GM12892 (cell line): ENCODE results near the gene NSRP1.

Experiments used
- DNase-seq: peaks from one replicate; pipeline ENCODE4 v3.0.0; 2011; ENCODE audit not compliant: insufficient read length
- FAIRE-seq: peaks from 2 replicates; lab custom pipeline; 2011; peaks lifted over from hg19 to GRCh38; lab: Jason Lieb, UNC
- POLR2A ChIP-seq: IDR thresholded peaks from 2 replicates; pipeline ENCODE4 v1.6.1; 2011; ENCODE audit warnings: low read depth, low read length, control low read depth
- POLR2AphosphoS5 ChIP-seq: IDR thresholded peaks from 2 replicates; pipeline ENCODE4 v1.6.1; 2011; ENCODE audit warnings: low read depth, low read length, control low read depth
- TAF1 ChIP-seq: IDR thresholded peaks from 2 replicates; pipeline ENCODE4 v1.6.1; 2011; ENCODE audit warnings: low read depth, mild to moderate bottlenecking, control low read depth, low read length, borderline replicate concordance

Gene NSRP1

DNA sequence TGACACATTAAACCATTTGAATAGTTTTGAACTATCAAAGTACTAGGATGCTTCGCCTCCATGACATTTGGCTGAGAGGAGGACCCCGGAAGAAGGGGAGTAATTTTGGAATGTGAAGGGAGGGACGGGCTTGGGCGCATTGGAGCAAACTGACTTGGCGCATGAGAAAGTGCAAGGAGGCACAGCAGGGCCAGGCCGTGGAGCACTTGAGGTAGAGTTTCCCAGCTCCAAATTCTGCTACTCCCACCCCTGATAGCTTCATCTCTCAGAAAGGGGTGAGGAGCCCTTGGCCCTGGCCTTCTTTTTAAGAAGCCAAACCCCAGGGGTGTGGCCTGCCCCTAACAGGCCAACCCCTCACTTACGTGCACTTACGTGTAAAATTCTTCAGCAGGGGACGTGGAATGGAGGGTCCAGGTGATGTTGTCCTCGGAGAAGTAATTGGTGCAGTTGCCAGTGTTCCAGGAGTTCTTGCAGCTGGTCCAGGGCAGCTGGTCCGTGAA lies 101.2 kb downstream of the NSRP1 start:
- FAIRE-seq (no peak), DNase-seq (no peak)
- no peak for TF ChIP-seq POLR2AphosphoS5
- no peak for TF ChIP-seq TAF1
- no peak for TF ChIP-seq POLR2A

GRCh38 chr17:30218799-30219198 lies 102.2 kb downstream of the NSRP1 start:
- DNase-seq (no peak), FAIRE-seq (peak; percentile 89)
- TF ChIP-seq POLR2A: no peak
- no peak for TF ChIP-seq TAF1
- no peak for TF ChIP-seq POLR2AphosphoS5

- TF ChIP-seq TAF1: no peak
- no peak for TF ChIP-seq POLR2A
- no peak for TF ChIP-seq POLR2AphosphoS5
- no peak for FAIRE-seq
Observed at GRCh38 chr17:30219315-30219714, 102.7 kb downstream of the NSRP1 start.

DNA sequence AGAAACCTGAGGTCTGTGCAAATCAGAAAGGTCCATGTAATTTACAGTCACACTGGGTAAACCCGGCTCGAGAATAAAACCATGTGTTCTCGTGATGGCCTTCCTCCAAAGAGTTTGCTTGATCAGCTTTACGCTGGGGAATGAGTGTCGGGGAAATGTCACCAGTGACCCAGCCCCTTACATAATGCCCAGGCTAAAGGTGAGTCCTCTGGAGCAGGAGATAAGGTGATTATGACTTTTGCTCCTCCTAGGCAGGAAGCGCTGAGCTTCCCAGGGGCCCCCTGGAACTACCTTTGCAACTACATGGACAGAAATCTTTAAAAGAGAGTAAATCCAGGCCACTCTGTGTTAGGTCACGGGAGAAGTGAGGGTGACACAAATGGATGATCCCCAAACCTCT lies 103.2 kb downstream of the NSRP1 start:
- FAIRE-seq (no peak), DNase-seq (no peak)
- TF ChIP-seq TAF1 (no peak), POLR2AphosphoS5 (no peak), POLR2A (no peak)

More at GRCh38 chr17:30219315-30219714, 102.7 kb downstream of the NSRP1 start:
- DNase-seq: no peak

- FAIRE-seq: no peak
- TF ChIP-seq POLR2A (no peak), TAF1 (no peak), POLR2AphosphoS5 (no peak)
- no peak for DNase-seq
Observed at GRCh38 chr17:30220414-30220813, 103.8 kb downstream of the NSRP1 start.

DNA sequence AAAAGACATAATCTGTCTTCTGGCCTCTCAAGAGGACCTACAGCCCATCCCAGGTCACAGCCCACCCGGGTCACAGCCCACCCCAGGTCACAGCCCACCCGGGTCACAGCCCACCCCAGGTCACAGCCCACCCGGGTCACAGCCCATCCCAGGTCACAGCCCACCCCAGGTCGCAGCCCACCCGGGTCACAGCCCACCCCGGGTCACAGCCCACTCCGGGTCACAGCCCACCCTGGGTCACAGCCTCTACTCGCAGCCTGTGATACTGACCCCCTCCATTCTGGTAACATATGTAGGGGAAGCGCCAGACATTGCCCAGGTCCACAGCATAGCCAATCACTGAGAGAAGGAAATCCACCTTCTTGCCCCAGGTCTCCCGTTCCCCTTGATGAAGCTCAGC lies 104.7 kb downstream of the NSRP1 start:
- DNase-seq (no peak), FAIRE-seq (no peak)
- TF ChIP-seq TAF1 (no peak), POLR2AphosphoS5 (no peak), POLR2A (no peak)

DNA sequence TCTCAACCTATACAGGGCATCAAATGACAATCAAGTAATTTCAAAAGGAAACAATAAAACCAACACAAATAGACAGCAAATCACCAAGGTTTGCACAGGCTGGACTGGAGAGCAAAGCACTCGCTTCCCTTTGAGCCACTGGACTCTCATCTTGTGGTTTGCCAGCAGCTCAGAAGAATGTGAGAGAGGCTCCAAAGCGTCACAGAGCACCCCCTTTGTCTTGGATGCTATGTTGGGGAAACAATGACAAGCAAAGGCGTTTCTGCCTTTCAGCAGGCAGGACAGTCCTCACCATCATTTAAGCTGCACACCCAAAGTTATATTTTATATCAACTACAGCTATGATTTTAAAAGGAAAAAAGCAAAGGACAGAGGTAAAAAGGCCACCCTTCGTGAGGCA lies 105.6 kb downstream of the NSRP1 start:
- TF ChIP-seq POLR2AphosphoS5 (no peak), POLR2A (no peak), TAF1 (no peak)
- no peak for FAIRE-seq

DNA sequence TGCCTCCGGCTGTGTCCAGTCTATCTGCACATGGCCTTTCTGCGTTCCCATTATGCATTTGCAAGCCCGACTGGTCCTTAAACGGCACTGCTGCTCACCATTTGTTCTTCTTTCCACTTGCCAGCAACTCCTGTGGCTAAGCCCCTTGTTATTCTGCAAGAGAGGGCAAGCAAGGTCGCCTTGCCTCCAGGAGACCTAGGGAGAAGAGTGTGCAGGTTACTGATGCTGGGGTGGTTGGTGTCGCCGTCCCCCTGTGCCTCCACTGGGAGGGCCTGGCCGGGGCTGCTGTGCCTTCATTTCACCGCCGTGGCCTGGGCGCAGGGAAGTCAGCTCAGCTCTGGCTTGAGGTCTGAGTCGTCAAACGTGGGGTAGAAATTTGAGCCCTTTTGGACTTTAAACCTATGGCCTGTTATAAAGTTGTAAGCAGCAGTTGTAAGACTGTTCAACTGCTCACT lies 106.1 kb downstream of the NSRP1 start:
- TF ChIP-seq POLR2A: no peak
- TF ChIP-seq TAF1: no peak
- no peak for TF ChIP-seq POLR2AphosphoS5
- FAIRE-seq: no peak
- DNase-seq: no peak

More for the DNA sequence above, 105.6 kb downstream of the NSRP1 start:
- DNase-seq: no peak

- TF ChIP-seq TAF1: no peak
- TF ChIP-seq POLR2AphosphoS5: no peak
- TF ChIP-seq POLR2A: no peak
- FAIRE-seq (no peak), DNase-seq (no peak)
Observed at GRCh38 chr17:30224419-30224960, 107.9 kb downstream of the NSRP1 start.

GRCh38 chr17:30225112-30225511 lies 108.5 kb downstream of the NSRP1 start:
- DNase-seq: no peak
- no peak for FAIRE-seq
- no peak for TF ChIP-seq POLR2AphosphoS5
- TF ChIP-seq TAF1: no peak
- TF ChIP-seq POLR2A: no peak

DNA sequence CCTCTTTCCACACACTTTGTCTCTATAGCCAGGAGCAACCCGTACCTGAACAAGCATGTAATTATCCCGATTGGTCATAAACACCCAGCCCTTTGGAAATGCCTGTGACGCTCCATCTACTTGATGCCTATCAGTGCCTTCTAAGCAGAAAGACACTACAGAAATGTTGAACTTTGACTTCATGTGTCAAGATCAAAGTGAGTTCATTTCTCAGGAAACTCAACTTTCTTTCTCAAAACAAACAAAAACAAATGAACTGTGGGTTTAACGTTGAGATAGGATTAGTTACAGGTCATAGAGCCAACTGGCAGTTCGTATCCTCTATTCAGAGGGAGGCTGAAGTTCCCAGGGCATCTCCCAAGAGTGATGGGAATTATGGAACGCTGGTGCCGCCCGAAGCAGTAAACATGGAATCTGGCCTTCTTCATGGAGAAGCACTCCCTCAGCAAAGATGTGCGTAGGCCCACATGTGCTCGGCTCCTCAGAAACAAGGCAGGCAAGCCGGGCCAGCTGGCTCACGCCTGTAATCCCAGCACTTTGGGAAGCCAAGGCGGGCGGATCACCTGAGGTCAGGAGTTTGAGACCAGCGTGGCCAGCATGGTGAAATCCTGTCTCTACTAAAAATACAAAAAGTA lies 109.4 kb downstream of the NSRP1 start:
- FAIRE-seq: no peak
- TF ChIP-seq POLR2AphosphoS5 (no peak), TAF1 (no peak), POLR2A (no peak)
- DNase-seq: no peak

GRCh38 chr17:30226878-30227277 lies 110.3 kb downstream of the NSRP1 start:
- FAIRE-seq: no peak
- no peak for DNase-seq
- TF ChIP-seq POLR2A (no peak), POLR2AphosphoS5 (no peak), TAF1 (no peak)
